NCI-H526 treated with DMSO at 0.1 percent for 48 hours (cell line): Measurements from ENCODE around the gene GATAD2B.
"Not testable (repeated sequence)": the region's sequence is repeated elsewhere in the genome, so short reads cannot be mapped to it uniquely, and the experiment has no call there.

Experiments used
- DNase-seq: peaks from one replicate; lab custom pipeline; 2025; lab: John Stamatoyannopoulos, UW

Gene GATAD2B

DNA sequence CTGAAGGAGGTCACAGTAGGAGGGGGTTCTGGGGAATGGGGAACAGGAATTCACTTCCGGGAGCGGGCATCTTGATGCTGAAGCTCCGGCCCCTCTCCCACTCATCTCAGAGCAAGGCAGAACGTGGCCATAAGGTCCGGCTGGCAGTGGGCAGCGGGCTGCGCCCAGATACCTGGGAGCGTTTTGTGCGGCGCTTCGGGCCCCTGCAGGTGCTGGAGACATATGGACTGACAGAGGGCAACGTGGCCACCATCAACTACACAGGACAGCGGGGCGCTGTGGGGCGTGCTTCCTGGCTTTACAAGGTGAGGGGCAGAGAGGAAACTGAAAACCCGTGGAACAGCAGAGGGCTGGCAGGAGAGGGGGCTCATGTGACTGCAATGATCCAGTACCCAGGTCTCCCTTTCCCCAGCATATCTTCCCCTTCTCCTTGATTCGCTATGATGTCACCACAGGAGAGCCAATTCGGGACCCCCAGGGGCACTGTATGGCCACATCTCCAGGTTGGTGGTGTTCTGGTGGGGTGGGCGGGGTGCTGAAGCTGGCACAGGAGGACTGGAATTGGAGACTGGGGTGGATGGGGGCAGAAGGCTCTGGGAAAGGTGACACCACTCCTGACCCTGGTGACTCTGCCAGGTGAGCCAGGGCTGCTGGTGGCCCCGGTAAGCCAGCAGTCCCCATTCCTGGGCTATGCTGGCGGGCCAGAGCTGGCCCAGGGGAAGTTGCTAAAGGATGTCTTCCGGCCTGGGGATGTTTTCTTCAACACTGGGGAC lies 144.5 kb downstream of the GATAD2B start:
- DNase-seq = no peak

- no peak for DNase-seq
These were observed 145.1 kb downstream of the GATAD2B start for GRCh38 chr1:153777648-153778047.

DNA sequence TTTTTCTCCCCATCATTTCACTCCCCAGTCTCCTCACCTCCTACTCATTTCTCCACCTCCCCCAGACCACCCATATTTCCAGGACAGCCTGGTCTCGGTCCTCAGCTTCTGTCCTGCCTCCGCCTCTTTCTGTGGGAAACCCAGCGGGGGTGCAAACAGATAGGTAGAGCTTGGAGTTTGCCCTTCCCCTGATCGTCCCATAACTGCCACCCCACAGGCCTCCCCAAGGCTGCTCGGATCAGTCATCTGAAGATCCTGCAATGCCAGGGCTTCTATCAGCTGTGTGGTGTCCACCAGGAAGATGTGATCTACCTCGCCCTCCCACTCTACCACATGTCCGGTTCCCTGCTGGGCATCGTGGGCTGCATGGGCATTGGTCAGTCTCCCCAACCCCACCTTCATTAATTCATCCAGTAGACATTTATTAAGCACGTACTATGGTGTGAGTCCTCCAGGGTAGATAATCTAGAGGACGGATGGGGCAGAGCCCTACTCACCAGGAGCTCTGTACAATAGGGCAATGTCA lies 145.9 kb downstream of the GATAD2B start:
- no peak for DNase-seq

- DNase-seq = no peak
These were observed 146.4 kb downstream of the GATAD2B start for GRCh38 chr1:153776352-153776751.

- DNase-seq = peak; percentile 94
These were observed 147.1 kb downstream of the GATAD2B start for GRCh38 chr1:153775458-153776327.

- DNase-seq = no peak
These were observed 147.9 kb downstream of the GATAD2B start, which contains the start of gene SLC27A3 for GRCh38 chr1:153774780-153775457. SLC27A3 (plus strand) TSS chr1:153775407; CDS start chr1:153775498, 91 bp downstream.

DNA sequence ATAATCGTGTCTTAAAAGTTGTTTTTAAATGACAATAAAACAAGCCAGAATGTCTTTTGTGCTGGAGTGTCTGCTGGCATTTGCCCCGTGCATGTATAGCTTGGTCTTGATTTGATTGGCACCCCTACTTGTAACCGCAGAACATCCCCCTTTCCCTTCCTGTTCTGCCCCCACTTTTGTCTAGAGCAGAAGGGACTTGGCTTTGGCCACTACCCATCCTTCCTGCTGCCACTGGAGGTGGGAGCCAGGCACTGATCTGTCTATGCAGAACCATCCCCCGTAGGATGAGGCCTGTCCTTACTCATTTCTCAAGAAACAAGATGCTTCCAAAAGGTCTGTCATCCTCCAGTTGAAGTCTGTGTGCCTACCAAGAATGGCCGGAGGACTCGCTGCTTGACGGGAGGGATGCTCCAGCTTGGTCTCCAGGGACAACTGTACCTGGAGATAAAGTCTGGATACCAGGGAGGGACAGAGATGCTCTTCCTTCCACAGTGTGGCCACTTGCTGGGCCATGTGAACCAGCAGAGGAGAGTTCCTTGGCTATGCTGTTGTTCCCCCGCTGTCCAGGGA lies 148.7 kb downstream of the GATAD2B start:
- no peak for DNase-seq

GRCh38 chr1:153773096-153773921 lies 149.5 kb downstream of the GATAD2B start:
- no peak for DNase-seq

- DNase-seq = no peak
These were observed 150.8 kb downstream of the GATAD2B start for GRCh38 chr1:153771841-153772593.

GRCh38 chr1:153771261-153771660 lies 151.5 kb downstream of the GATAD2B start:
- no peak for DNase-seq

- peak; percentile 28 for DNase-seq
These were observed 152.0 kb downstream of the GATAD2B start for GRCh38 chr1:153770797-153771196.

DNA sequence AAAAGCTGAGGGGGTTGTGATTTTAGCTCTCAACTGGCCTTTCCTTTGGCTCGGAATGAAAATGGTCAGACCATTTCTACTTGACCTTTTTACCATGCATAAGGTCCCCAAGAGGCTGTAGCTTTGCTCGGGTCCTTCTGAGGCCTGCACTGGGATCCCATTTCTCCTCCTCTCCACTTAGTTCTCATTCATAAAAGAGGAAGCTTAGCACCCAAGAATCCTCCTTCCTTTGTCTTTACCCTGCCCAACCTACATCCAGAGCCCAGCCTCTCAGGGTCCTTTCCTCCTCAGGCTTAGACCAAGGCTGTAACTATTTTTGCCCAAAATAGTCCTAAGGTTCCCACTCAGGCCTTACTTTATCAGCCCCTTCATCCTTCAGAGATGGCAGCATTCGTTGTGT lies 153.6 kb downstream of the GATAD2B start:
- no peak for DNase-seq

DNA sequence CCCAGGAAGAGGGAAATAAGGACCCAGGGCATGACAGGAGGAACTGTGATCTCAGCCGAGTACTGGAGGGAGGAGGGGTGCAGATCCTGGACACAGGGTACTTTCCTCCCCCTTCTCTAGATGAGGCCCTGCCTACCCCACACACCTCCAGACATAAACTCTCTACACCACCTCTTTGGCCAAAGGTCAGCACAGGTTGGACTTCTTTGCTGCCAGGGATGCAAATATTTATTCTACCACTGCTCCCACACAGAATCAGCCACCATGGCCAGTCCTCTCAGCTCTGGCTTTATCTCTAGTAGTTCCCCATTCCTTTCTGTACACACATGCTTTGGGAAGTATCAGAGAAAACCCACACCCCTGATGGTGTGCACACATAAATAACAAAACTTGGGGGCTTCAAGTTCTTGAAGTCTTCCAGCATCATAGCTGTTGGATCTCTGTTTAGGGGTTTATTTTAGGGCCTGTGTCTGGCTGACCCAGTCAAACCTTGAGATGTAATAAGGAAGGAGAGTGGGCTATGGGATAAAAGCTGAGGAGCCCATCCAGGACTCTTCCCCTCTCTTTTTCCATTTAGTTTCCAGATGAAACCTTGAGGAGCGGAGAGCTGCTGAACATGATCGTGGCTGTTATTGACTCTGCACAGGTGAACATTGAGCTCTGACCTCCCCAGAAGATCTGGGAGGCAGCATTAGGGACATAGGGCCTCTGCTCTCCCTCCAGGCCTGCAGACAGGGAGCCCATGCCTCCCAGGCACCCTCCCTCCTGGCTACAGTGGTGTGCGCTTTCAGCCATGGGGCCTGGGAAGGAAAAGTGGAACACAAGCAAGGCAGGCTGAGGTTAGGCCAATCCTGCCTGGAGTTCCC lies 154.2 kb downstream of the GATAD2B start:
- DNase-seq = no peak

DNA sequence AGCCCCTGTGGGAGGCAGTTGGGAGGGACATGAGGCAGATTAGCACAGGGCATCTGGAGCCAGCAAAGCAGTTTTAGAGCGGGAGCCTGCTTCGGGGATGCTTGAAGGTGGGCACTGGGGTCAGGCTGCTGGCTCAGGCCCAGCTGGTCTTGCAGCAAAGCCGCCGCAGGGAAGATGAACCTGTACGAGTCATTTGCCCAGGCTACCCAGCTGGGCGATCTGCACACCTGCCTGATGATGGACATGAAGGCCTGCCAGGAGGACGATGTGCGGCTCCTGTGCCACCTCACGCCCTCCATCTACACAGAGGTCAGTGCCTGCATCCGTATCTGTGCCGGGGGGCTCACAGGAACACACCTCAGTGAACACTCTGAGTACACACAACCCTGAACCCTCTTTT lies 155.3 kb downstream of the GATAD2B start:
- DNase-seq = no peak

GRCh38 chr1:153766663-153767062 lies 156.1 kb downstream of the GATAD2B start:
- not testable (repeated sequence) for DNase-seq

GRCh38 chr1:153764310-153764709 lies 158.5 kb downstream of the GATAD2B start:
- no peak for DNase-seq

DNA sequence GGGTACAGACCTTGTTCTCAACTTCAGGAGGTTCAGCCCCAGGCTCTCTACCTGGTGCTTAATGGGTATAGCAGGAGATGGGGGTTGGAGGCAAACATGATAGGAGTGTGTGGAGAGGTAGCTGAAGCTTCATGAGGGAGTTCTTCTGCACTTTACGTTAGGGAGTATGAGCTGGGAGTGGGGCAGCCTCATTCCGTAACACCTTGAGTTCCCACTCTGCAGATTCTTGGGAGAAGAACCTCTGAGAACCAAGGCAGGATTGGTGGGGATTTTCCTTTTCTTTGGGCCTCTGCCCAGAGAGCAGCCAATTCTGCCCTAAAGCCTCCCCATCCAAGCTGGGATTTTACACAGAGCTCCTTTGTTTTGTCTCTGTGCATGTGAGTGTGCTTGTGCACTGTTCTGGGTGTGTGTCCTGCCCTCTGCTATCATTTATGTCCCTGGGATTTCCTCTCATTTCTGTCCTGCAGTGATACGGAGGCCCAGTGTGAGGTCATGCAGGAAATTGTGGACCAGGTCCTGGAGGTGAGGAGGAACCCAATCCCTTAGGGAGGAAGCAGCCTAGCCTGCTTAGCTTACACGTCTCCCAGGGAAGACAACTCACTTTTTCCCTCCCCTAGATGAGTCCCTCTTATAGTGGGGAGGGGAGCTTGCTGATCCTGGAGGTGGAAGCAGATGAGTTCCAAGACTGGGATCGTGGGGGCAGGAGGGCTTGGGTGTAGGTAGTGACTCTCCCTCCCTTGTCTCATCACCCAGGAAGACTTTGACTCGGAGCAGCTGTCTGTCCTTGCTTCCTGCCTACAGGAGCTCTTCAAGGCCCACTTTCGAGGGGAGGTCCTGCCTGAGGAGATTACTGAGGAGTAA lies 159.2 kb downstream of the GATAD2B start:
- no peak for DNase-seq

- DNase-seq = no peak
These were observed 162.3 kb downstream of the GATAD2B start for GRCh38 chr1:153760440-153760839.
